Sigmoid colon (tissue), 4 donors: ENCODE measurements around the gene FAXDC2.

Experiments
- POLR2AphosphoS5 ChIP-seq, 4 donors: sonication (generic); formaldehyde crosslinking; IDR thresholded peaks; one replicate each; pipeline ENCODE4 v1.6.1; 2017; ENCODE audit warnings: antibody characterized with exemption in 4 of 4
- TF ChIP-seq, protein P1 (sequence below), 4 experiments: fragments of 450-650 bp in 3 of 4; fragments of 200-600 bp in 1 of 4; IDR thresholded peaks; one replicate each; pipeline ENCODE4 v1.5.1; 2016 to 2019; ENCODE audit warnings: antibody characterized with exemption in 4 of 4, mild to moderate bottlenecking in 3 of 4, moderate library complexity in 2 of 4

- TF ChIP-seq, protein P1, sequence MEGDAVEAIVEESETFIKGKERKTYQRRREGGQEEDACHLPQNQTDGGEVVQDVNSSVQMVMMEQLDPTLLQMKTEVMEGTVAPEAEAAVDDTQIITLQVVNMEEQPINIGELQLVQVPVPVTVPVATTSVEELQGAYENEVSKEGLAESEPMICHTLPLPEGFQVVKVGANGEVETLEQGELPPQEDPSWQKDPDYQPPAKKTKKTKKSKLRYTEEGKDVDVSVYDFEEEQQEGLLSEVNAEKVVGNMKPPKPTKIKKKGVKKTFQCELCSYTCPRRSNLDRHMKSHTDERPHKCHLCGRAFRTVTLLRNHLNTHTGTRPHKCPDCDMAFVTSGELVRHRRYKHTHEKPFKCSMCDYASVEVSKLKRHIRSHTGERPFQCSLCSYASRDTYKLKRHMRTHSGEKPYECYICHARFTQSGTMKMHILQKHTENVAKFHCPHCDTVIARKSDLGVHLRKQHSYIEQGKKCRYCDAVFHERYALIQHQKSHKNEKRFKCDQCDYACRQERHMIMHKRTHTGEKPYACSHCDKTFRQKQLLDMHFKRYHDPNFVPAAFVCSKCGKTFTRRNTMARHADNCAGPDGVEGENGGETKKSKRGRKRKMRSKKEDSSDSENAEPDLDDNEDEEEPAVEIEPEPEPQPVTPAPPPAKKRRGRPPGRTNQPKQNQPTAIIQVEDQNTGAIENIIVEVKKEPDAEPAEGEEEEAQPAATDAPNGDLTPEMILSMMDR (IDR thresholded peaks at IDR 0.05): no peak
- TF ChIP-seq POLR2AphosphoS5 (IDR thresholded peaks at IDR 0.05): no peak
Observed at GRCh38 chr5:154800582-154800981, 49.8 kb downstream of the FAXDC2 start.
